HCT116 (cell line): ENCODE data around the gene OCA2. TPM values are rescaled to one million over a fixed set of nuclear protein-coding genes. Genes with fewer than 3 reads are reported as not detected.

Source experiments
- ATAC-seq: fragments of 200-7000 bp; cut with Tn5 transposase; 2 replicates; pipeline ENCODE4 v1.9.1; 2020; ENCODE audit warnings: mild to moderate bottlenecking, moderate library complexity
- BruUV-seq: library from RNA; stranded (reverse); fragments of 400-500 nt; replicated peaks from 2 replicates; lab custom pipeline; 2021; lab: Mats Ljungman, UMichigan
- CTCF ChIA-PET: fragments of 300-600 bp; sonication (Branson Sonifier 250); formaldehyde crosslinking; loops from one replicate; lab custom pipeline; 2021; ENCODE audit warnings: antibody characterized with exemption; lab: Charles Lee
- POLR2A ChIA-PET: fragments of 300-600, 350-600 bp; sonication (Branson Sonifier 250); formaldehyde crosslinking; loops from one replicate; lab custom pipeline; 2021; ENCODE audit warnings: antibody characterized with exemption; lab: Charles Lee
- RAD21 ChIA-PET, 2 experiments: fragments of 300-600 bp; sonication (Branson Sonifier 250); formaldehyde crosslinking; loops; one replicate each; lab custom pipeline; 2023; ENCODE audit warnings: low total read pairs in 2 of 2; ENCODE audit not compliant: uncharacterized antibody in 2 of 2, unreplicated experiment in 2 of 2, low non-redundant PET in 1 of 2; lab: Charles Lee
- DNase-seq: peaks from one replicate; pipeline ENCODE4 v3.0.0-alpha.2; 2010; ENCODE audit warnings: low read depth, low spot score
- H2AFZ ChIP-seq: fragments of 200-600 bp; shearing (Covaris generic), sonication (generic); 2 replicates; pipeline ENCODE4 v1.6.1; 2017; ENCODE audit warnings: low read depth, mixed run types, mixed read lengths, antibody characterized with exemption, low read length; ENCODE audit not compliant: poor library complexity, severe bottlenecking
- H3K27ac ChIP-seq: 2 replicates; pipeline ENCODE4 v1.5.1; 2012; ENCODE audit warnings: low read depth, low read length
- H3K27me3 ChIP-seq: fragments of 200-600 bp; sonication (generic); 2 replicates; pipeline ENCODE4 v1.6.1; 2016; ENCODE audit warnings: mixed run types, low read length, mixed read lengths; ENCODE audit not compliant: insufficient read depth
- H3K36me3 ChIP-seq, 2 experiments: fragments of 200-500 bp in 1 of 2; fragments of 200-600 bp in 1 of 2; sonication (Bioruptor generic) in 1 of 2; sonication (generic) in 1 of 2; 2 replicates each; pipeline versions ENCODE4 v1.5.1 to v1.6.1; 2014 to 2016; ENCODE audit warnings: low read length in 2 of 2, inconsistent platforms in 1 of 2, mixed read lengths in 1 of 2, mixed run types in 1 of 2; ENCODE audit not compliant: insufficient read depth in 2 of 2, control insufficient read depth in 1 of 2
- H3K4me1 ChIP-seq, 2 experiments: fragments of 200-600 bp in 1 of 2; sonication (generic) in 1 of 2; 2 replicates each; pipeline versions ENCODE4 v1.5.1 to v1.6.1; 2012 to 2017; ENCODE audit warnings: low read length in 2 of 2, inconsistent platforms in 1 of 2, mild to moderate bottlenecking in 1 of 2, mixed read lengths in 1 of 2, mixed run types in 1 of 2, moderate library complexity in 1 of 2; ENCODE audit not compliant: insufficient read depth in 2 of 2, control insufficient read depth in 1 of 2
- H3K4me2 ChIP-seq: fragments of 200-600 bp; sonication (generic); 2 replicates; pipeline ENCODE4 v1.6.1; 2017; ENCODE audit warnings: mixed run types, low read length, mixed read lengths
- H3K4me3 ChIP-seq, 2 experiments: fragments of 200-600 bp in 1 of 2; sonication (generic) in 1 of 2; replicated peaks in 1 of 2; 2 replicates each; pipeline ENCODE4 v1.5.1; 2011 to 2016; ENCODE audit warnings: low read length in 2 of 2, control low read depth in 1 of 2, low read depth in 1 of 2, mild to moderate bottlenecking in 1 of 2, mixed read lengths in 1 of 2, mixed run types in 1 of 2
- H3K79me2 ChIP-seq: fragments of 200-600 bp; sonication (generic); 2 replicates; pipeline ENCODE4 v1.6.1; 2017; ENCODE audit warnings: mild to moderate bottlenecking, mixed run types, low read length, moderate library complexity, mixed read lengths; ENCODE audit not compliant: insufficient read depth
- H3K9ac ChIP-seq: fragments of 200-600 bp; sonication (generic); 2 replicates; pipeline ENCODE4 v1.6.1; 2016; ENCODE audit warnings: low read length, mixed read lengths
- H3K9me2 ChIP-seq: fragments of 200-600 bp; sonication (generic), shearing (Covaris generic); 2 replicates; pipeline ENCODE4 v1.6.1; 2017; ENCODE audit warnings: mixed run types, mild to moderate bottlenecking, moderate library complexity; ENCODE audit not compliant: insufficient read depth
- H3K9me3 ChIP-seq, 2 experiments: fragments of 200-500 bp in 1 of 2; fragments of 200-600 bp in 1 of 2; sonication (Bioruptor generic) in 1 of 2; sonication (generic) in 1 of 2; 2 replicates each; pipeline ENCODE4 v1.6.1; 2014 to 2017; ENCODE audit warnings: low read length in 2 of 2, mixed read lengths in 2 of 2, inconsistent platforms in 1 of 2, low read depth in 1 of 2, mild to moderate bottlenecking in 1 of 2, mixed run types in 1 of 2, moderate library complexity in 1 of 2; ENCODE audit not compliant: control insufficient read depth in 1 of 2, insufficient read depth in 1 of 2
- H4K20me1 ChIP-seq: fragments of 200-600 bp; sonication (generic), shearing (Covaris generic); 2 replicates; pipeline ENCODE4 v1.6.1; 2017; ENCODE audit warnings: mixed run types, mild to moderate bottlenecking, moderate library complexity; ENCODE audit not compliant: insufficient read depth
- CBX3 ChIP-seq: IDR thresholded peaks from 2 replicates; pipeline ENCODE4 v1.6.1; 2012; ENCODE audit warnings: low read depth
- EGR1 ChIP-seq: IDR thresholded peaks from 2 replicates; pipeline ENCODE4 v1.6.1; 2012; ENCODE audit warnings: low read depth
- EZH2 ChIP-seq: fragments of 200-600 bp; sonication (generic); IDR thresholded peaks from 2 replicates; pipeline ENCODE4 v1.6.1; 2017; ENCODE audit warnings: antibody characterized with exemption, mixed run types
- EZH2phosphoT487 ChIP-seq: fragments of 200-600 bp; IDR thresholded peaks from 2 replicates; pipeline ENCODE4 v1.6.1; 2018; ENCODE audit warnings: antibody characterized with exemption, borderline replicate concordance
- MAX ChIP-seq: IDR thresholded peaks from 2 replicates; pipeline ENCODE4 v1.6.1; 2012
- POLR2AphosphoS5 ChIP-seq: IDR thresholded peaks from 2 replicates; pipeline ENCODE4 v1.6.1; 2011; ENCODE audit warnings: mild to moderate bottlenecking, low read depth, low read length, moderate library complexity
- RAD21 ChIP-seq: IDR thresholded peaks from 2 replicates; pipeline ENCODE4 v1.6.1; 2012; ENCODE audit warnings: low read depth, mild to moderate bottlenecking
- REST ChIP-seq: IDR thresholded peaks from 2 replicates; pipeline ENCODE4 v1.6.1; 2012; ENCODE audit warnings: low read depth
- SIN3A ChIP-seq: IDR thresholded peaks from 2 replicates; pipeline ENCODE4 v1.6.1; 2012; ENCODE audit warnings: low read depth
- SRF ChIP-seq: IDR thresholded peaks from 2 replicates; pipeline ENCODE4 v1.6.1; 2012; ENCODE audit warnings: low read depth
- ZNF274 ChIP-seq: fragments of 200-500 bp; sonication (Bioruptor generic); IDR thresholded peaks from 2 replicates; pipeline ENCODE4 v1.6.1; 2014; ENCODE audit warnings: mild to moderate bottlenecking, low read depth, low read length, inconsistent platforms
- intact Hi-C: fragments of 100-400 bp; cut with micrococcal nuclease; formaldehyde crosslinking; loops from 2 replicates; pipeline ENCODE4 v1.10.0; 2022
- total RNA-seq: library from RNA; stranded (reverse); gene quantifications from one replicate; pipeline ENCODE4 v1.2.1, GENCODE V29; 2021; ENCODE audit not compliant: unreplicated experiment

Gene OCA2
- total RNA-seq, 1 experiment from 2014 or later = not detected

GRCh38 chr15:27985099-27985498 is 114.0 kb downstream of the OCA2 start:
- intact Hi-C loops = no loop called here
- Histone ChIP-seq H3K4me1 (no peaks in the 10 kb centered on the region), H2AFZ (no peak overlapping the region), H4K20me1 (no peaks in the 10 kb centered on the region), H3K4me3 (no peak overlapping the region), H3K27ac (no peak overlapping the region), H3K9me3 (peaks cover 0 to 8% of the 10 kb centered on the region in 2 experiments; a peak in 1 of 4 replicates), H3K36me3 (no peaks in the 10 kb centered on the region), H3K27me3 (no peaks in the 10 kb centered on the region), H3K79me2 (no peaks in the 10 kb centered on the region), H3K4me2 (no peak overlapping the region)
- no TSS peak for BruUV-seq
- ATAC-seq (no peak), DNase-seq (no peak)
- CTCF ChIA-PET = no interaction called here
- RAD21 ChIA-PET = no interaction called here
- no peak for TF ChIP-seq REST
- no peak for TF ChIP-seq EZH2phosphoT487
- no peak for TF ChIP-seq ZNF274
- no peak for TF ChIP-seq EGR1
- no peak for TF ChIP-seq EZH2
- TF ChIP-seq SRF = no peak
- no peak for TF ChIP-seq CBX3
- no peak for TF ChIP-seq SIN3A
- no peak for TF ChIP-seq POLR2AphosphoS5
- TF ChIP-seq RAD21 = no peak
- no peak for TF ChIP-seq MAX
- TF ChIP-seq, all 23 proteins: peak for 0
- no peak overlapping the region for H3K9ac ChIP-seq
- POLR2A ChIA-PET = no interaction called here
- H3K9me2 ChIP-seq = no peaks in the 10 kb centered on the region
